Liver (tissue), 9 donors: ENCODE data around the gene GRM1. TPM values are rescaled to one million over a fixed set of nuclear protein-coding genes. Genes with fewer than 3 reads are reported as not detected.

Experiments
- DNase-seq: peaks from one replicate; pipeline ENCODE4 v3.0.0-alpha.2; 2017; ENCODE audit warnings: low spot score
- H3K27ac ChIP-seq, 2 donors: one replicate each; pipeline ENCODE4 v1.7.0; 2013; ENCODE audit warnings: inconsistent platforms in 2 of 2, low read length in 2 of 2, control low read depth in 1 of 2, low read depth in 1 of 2, mild to moderate bottlenecking in 1 of 2
- H3K27me3 ChIP-seq, 4 donors: one replicate each; pipeline versions ENCODE4 v1.6.1 to v1.7.0; 2013; ENCODE audit warnings: low read length in 3 of 4, inconsistent platforms in 1 of 4, mild to moderate bottlenecking in 1 of 4, moderate library complexity in 1 of 4; ENCODE audit not compliant: control insufficient read depth in 4 of 4, insufficient read depth in 4 of 4
- H3K36me3 ChIP-seq, 4 donors: one replicate each; pipeline versions ENCODE4 v1.6.1 to v1.7.0; 2013; ENCODE audit warnings: low read length in 3 of 4, mild to moderate bottlenecking in 3 of 4, low read depth in 1 of 4, moderate library complexity in 1 of 4; ENCODE audit not compliant: control insufficient read depth in 4 of 4, insufficient read depth in 3 of 4
- H3K4me1 ChIP-seq, 4 donors: one replicate each; pipeline versions ENCODE4 v1.6.1 to v1.7.0; 2013; ENCODE audit warnings: low read length in 3 of 4, mild to moderate bottlenecking in 3 of 4, moderate library complexity in 1 of 4; ENCODE audit not compliant: control insufficient read depth in 4 of 4, insufficient read depth in 4 of 4
- H3K4me3 ChIP-seq, 3 donors: one replicate each; pipeline versions ENCODE4 v1.6.1 to v1.7.0; 2013; ENCODE audit warnings: low read length in 3 of 3, control low read depth in 1 of 3, low read depth in 1 of 3, mild to moderate bottlenecking in 1 of 3
- H3K9ac ChIP-seq, 2 donors: one replicate each; pipeline ENCODE4 v1.7.0; 2013; ENCODE audit warnings: low read length in 2 of 2, mild to moderate bottlenecking in 2 of 2, moderate library complexity in 2 of 2, control low read depth in 1 of 2, low read depth in 1 of 2
- H3K9me3 ChIP-seq, 4 donors: one replicate each; pipeline versions ENCODE4 v1.6.1 to v1.7.0; 2013; ENCODE audit warnings: low read length in 3 of 4; ENCODE audit not compliant: control insufficient read depth in 4 of 4
- CTCF ChIP-seq: fragments of 150-350 bp; IDR thresholded peaks from 2 replicates; pipeline ENCODE4 v1.5.1; 2017; ENCODE audit warnings: improper control_type of control experiment, low read depth, low read length; ENCODE audit not compliant: missing input control
- EGR1 ChIP-seq, 2 donors: IDR thresholded peaks; 2 replicates each; pipeline ENCODE4 v1.6.1; 2016 to 2018; ENCODE audit warnings: antibody characterized with exemption in 2 of 2, low read depth in 2 of 2
- FOXA1 ChIP-seq: IDR thresholded peaks from 2 replicates; pipeline ENCODE4 v1.6.1; 2016; ENCODE audit warnings: antibody characterized with exemption
- FOXA2 ChIP-seq: IDR thresholded peaks from 2 replicates; pipeline ENCODE4 v1.6.1; 2016; ENCODE audit warnings: antibody characterized with exemption
- GABPA ChIP-seq, 2 donors: IDR thresholded peaks in 1 of 2; conservative IDR thresholded peaks in 1 of 2; 2 replicates each; pipeline ENCODE4 v1.6.1; 2016; ENCODE audit warnings: antibody characterized with exemption in 2 of 2, mild to moderate bottlenecking in 1 of 2, moderate library complexity in 1 of 2
- HNF4A ChIP-seq, 2 donors: conservative IDR thresholded peaks; 2 replicates each; pipeline ENCODE4 v1.6.1; 2016; ENCODE audit warnings: antibody characterized with exemption in 2 of 2, mild to moderate bottlenecking in 2 of 2
- HNF4G ChIP-seq: IDR thresholded peaks from 2 replicates; pipeline ENCODE4 v1.6.1; 2016; ENCODE audit warnings: antibody characterized with exemption
- JUND ChIP-seq, 2 donors: IDR thresholded peaks; 2 replicates each; pipeline ENCODE4 v1.6.1; 2016; ENCODE audit warnings: antibody characterized with exemption in 2 of 2
- MAX ChIP-seq: IDR thresholded peaks from 2 replicates; pipeline ENCODE4 v1.6.1; 2016; ENCODE audit warnings: antibody characterized with exemption
- NR2F2 ChIP-seq: IDR thresholded peaks from 2 replicates; pipeline ENCODE4 v1.6.1; 2016; ENCODE audit warnings: antibody characterized with exemption
- RAD21 ChIP-seq, 2 donors: IDR thresholded peaks; 2 replicates each; pipeline ENCODE4 v1.6.1; 2016; ENCODE audit warnings: antibody characterized with exemption in 2 of 2, mild to moderate bottlenecking in 2 of 2
- RXRA ChIP-seq, 2 donors: IDR thresholded peaks; 2 replicates each; pipeline ENCODE4 v1.6.1; 2017 to 2018; ENCODE audit warnings: antibody characterized with exemption in 2 of 2, mild to moderate bottlenecking in 1 of 2
- SP1 ChIP-seq: IDR thresholded peaks from 2 replicates; pipeline ENCODE4 v1.6.1; 2018; ENCODE audit warnings: antibody characterized with exemption, mild to moderate bottlenecking
- TAF1 ChIP-seq: conservative IDR thresholded peaks from 2 replicates; pipeline ENCODE4 v1.6.1; 2016; ENCODE audit warnings: antibody characterized with exemption, mild to moderate bottlenecking
- YY1 ChIP-seq: IDR thresholded peaks from 2 replicates; pipeline ENCODE4 v1.6.1; 2016; ENCODE audit warnings: antibody characterized with exemption, mild to moderate bottlenecking
- WGBS: extraction: QIAGEN DNeasy Blood & Tissue Kit; methylation state at CpG from one replicate; pipeline ENCODE4 v1.1.7; 2013; 5-methylcytosine and 5-hydroxymethylcytosine counted together
- polyA plus RNA-seq, 2 donors: library from polyadenylated mRNA; stranded (reverse) in 1 of 2; unstranded in 1 of 2; fragments of 200-250 nt in 1 of 2; fragments of >200 nt in 1 of 2; fragmentation: Nextera tagmentation in 1 of 2; extraction: Ambion mirVana in 1 of 2; gene quantifications; one replicate each; pipeline versions ENCODE4 v1.2.1 to v1.2.3, GENCODE V29; 2013 to 2015
- total RNA-seq, 2 donors: library from RNA; depleted of rRNA; stranded (reverse); fragments of >200 nt; gene quantifications; one replicate each; pipeline ENCODE4 v1.2.3, GENCODE V29; 2014
- TF ChIP-seq, protein P1 (sequence below): IDR thresholded peaks from 2 replicates; pipeline ENCODE4 v1.6.1; 2016; ENCODE audit warnings: antibody characterized with exemption
- TF ChIP-seq, protein P2 (sequence below): IDR thresholded peaks from 2 replicates; pipeline ENCODE4 v1.6.1; 2016; ENCODE audit warnings: antibody characterized with exemption, mild to moderate bottlenecking
- TF ChIP-seq, protein P3 (sequence below): IDR thresholded peaks from 2 replicates; pipeline ENCODE4 v1.6.1; 2016; ENCODE audit warnings: antibody characterized with exemption
- donor health status: healthy.
- donor health status: healthy.
- donor health status: healthy.
- donor health status: healthy.
- donor health status: healthy.

Gene GRM1
- total and polyA plus RNA-seq, 4 donors: under 0.01 to 0.05 (median 0.01) TPM; not detected in 1

- Histone ChIP-seq H3K4me1 (no peaks in the 10 kb centered on the region), H3K27me3 (peaks cover 0 to 3% (median 0%) of the 10 kb centered on the region in 4 donors), H3K9ac (no peak overlapping the region), H3K36me3 (no peaks in the 10 kb centered on the region), H3K9me3 (no peaks in the 10 kb centered on the region), H3K4me3 (no peak overlapping the region), H3K27ac (no peak overlapping the region)
- 80% methylated on average over 5 of the region's 5 CpGs for WGBS
- DNase-seq: no peak
- TF ChIP-seq TAF1 (no peak), YY1 (no peak), SP1 (no peak), GABPA (IDR thresholded peaks at IDR 0.05 in 1 of 2, conservative IDR thresholded peaks at IDR 0.05 in 1 of 2) (no peak), NR2F2 (no peak), HNF4G (no peak), RXRA (IDR thresholded peaks at IDR 0.05) (no peak), HNF4A (conservative IDR thresholded peaks at IDR 0.05) (no peak), FOXA1 (no peak), RAD21 (IDR thresholded peaks at IDR 0.05) (no peak), CTCF (no peak), EGR1 (IDR thresholded peaks at IDR 0.05; ENCODE audit: low read depth in 2 of 2) (no peak)
- TF ChIP-seq, protein P1, sequence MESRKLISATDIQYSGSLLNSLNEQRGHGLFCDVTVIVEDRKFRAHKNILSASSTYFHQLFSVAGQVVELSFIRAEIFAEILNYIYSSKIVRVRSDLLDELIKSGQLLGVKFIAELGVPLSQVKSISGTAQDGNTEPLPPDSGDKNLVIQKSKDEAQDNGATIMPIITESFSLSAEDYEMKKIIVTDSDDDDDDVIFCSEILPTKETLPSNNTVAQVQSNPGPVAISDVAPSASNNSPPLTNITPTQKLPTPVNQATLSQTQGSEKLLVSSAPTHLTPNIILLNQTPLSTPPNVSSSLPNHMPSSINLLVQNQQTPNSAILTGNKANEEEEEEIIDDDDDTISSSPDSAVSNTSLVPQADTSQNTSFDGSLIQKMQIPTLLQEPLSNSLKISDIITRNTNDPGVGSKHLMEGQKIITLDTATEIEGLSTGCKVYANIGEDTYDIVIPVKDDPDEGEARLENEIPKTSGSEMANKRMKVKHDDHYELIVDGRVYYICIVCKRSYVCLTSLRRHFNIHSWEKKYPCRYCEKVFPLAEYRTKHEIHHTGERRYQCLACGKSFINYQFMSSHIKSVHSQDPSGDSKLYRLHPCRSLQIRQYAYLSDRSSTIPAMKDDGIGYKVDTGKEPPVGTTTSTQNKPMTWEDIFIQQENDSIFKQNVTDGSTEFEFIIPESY: no peak
- TF ChIP-seq, protein P2, sequence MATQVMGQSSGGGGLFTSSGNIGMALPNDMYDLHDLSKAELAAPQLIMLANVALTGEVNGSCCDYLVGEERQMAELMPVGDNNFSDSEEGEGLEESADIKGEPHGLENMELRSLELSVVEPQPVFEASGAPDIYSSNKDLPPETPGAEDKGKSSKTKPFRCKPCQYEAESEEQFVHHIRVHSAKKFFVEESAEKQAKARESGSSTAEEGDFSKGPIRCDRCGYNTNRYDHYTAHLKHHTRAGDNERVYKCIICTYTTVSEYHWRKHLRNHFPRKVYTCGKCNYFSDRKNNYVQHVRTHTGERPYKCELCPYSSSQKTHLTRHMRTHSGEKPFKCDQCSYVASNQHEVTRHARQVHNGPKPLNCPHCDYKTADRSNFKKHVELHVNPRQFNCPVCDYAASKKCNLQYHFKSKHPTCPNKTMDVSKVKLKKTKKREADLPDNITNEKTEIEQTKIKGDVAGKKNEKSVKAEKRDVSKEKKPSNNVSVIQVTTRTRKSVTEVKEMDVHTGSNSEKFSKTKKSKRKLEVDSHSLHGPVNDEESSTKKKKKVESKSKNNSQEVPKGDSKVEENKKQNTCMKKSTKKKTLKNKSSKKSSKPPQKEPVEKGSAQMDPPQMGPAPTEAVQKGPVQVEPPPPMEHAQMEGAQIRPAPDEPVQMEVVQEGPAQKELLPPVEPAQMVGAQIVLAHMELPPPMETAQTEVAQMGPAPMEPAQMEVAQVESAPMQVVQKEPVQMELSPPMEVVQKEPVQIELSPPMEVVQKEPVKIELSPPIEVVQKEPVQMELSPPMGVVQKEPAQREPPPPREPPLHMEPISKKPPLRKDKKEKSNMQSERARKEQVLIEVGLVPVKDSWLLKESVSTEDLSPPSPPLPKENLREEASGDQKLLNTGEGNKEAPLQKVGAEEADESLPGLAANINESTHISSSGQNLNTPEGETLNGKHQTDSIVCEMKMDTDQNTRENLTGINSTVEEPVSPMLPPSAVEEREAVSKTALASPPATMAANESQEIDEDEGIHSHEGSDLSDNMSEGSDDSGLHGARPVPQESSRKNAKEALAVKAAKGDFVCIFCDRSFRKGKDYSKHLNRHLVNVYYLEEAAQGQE: no peak
- TF ChIP-seq, protein P3, sequence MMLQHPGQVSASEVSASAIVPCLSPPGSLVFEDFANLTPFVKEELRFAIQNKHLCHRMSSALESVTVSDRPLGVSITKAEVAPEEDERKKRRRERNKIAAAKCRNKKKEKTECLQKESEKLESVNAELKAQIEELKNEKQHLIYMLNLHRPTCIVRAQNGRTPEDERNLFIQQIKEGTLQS: no peak
These were observed 323.3 kb downstream of the GRM1 start for GRCh38 chr6:146352163-146352562.

GRCh38 chr6:146354451-146354850, 325.6 kb downstream of the GRM1 start:
- no peak for DNase-seq
- no peak overlapping the region for H3K27ac ChIP-seq
- WGBS: 65% methylated on average over 3 of the region's 3 CpGs
- H3K9me3 ChIP-seq: no peaks in the 10 kb centered on the region
- H3K4me1 ChIP-seq: no peaks in the 10 kb centered on the region
- no peak overlapping the region for H3K4me3 ChIP-seq
- no peaks in the 10 kb centered on the region for H3K36me3 ChIP-seq
- H3K27me3 ChIP-seq: peaks cover 0 to 3% (median 0%) of the 10 kb centered on the region in 4 donors
- H3K9ac ChIP-seq: no peak overlapping the region
- no peak for TF ChIP-seq CTCF
- TF ChIP-seq, protein P2: no peak
- TF ChIP-seq SP1: no peak
- no peak for TF ChIP-seq MAX
- no peak for TF ChIP-seq HNF4A (conservative IDR thresholded peaks at IDR 0.05)
- TF ChIP-seq YY1: no peak
- TF ChIP-seq HNF4G: no peak
- TF ChIP-seq, protein P3: no peak
- TF ChIP-seq RXRA (IDR thresholded peaks at IDR 0.05): no peak
- no peak for TF ChIP-seq TAF1
- TF ChIP-seq RAD21 (IDR thresholded peaks at IDR 0.05): no peak
- TF ChIP-seq GABPA (IDR thresholded peaks at IDR 0.05 in 1 of 2, conservative IDR thresholded peaks at IDR 0.05 in 1 of 2): no peak
- no peak for TF ChIP-seq JUND (IDR thresholded peaks at IDR 0.05)
- TF ChIP-seq FOXA2: no peak
